Rectal smooth muscle tissue (tissue), 1 donor: ENCODE measurements around the gene PLEK.
"Not testable (repeated sequence)": the region's sequence is repeated elsewhere in the genome, so short reads cannot be mapped to it uniquely, and the experiment has no call there.

ENCODE experiments used
- H3K27ac ChIP-seq: one replicate; pipeline ENCODE4 v1.7.0; 2013; ENCODE audit warnings: low read depth, low read length, inconsistent platforms
- H3K27me3 ChIP-seq: one replicate; pipeline ENCODE4 v1.7.0; 2013; ENCODE audit warnings: low read length; ENCODE audit not compliant: control insufficient read depth, insufficient read depth
- H3K36me3 ChIP-seq: one replicate; pipeline ENCODE4 v1.7.0; 2013; ENCODE audit warnings: low read length; ENCODE audit not compliant: control insufficient read depth, insufficient read depth
- H3K4me1 ChIP-seq: one replicate; pipeline ENCODE4 v1.7.0; 2013; ENCODE audit warnings: low read length; ENCODE audit not compliant: control insufficient read depth, insufficient read depth
- H3K4me3 ChIP-seq: one replicate; pipeline ENCODE4 v1.7.0; 2013; ENCODE audit warnings: low read length
- H3K9ac ChIP-seq: one replicate; pipeline ENCODE4 v1.7.0; 2013; ENCODE audit warnings: low read length

PLEK gene

DNA sequence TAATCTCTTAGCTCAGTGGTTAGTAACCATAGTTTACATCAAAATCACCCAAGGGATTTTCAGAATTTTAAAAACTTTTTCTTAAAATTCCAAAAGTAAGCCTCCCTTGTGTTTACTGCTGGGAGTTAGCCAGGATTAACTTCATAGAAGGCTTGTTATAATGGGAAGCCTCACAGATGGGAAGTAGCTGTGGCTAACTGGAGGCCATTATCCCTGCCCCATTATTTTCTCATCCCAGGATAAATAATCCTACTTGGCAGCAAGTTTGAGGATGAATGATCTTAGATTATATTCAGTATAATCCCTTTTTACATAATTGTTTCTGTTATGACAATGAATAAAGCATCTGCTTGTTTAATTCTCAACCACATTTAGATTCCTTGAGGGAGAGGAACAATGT lies 25.5 kb downstream of the PLEK start:
- H3K27ac ChIP-seq, result no peak overlapping the region
- no peak overlapping the region for H3K4me3 ChIP-seq
- H3K9ac ChIP-seq, result no peak overlapping the region
- H3K36me3 ChIP-seq, result no peaks in the 10 kb centered on the region
- H3K4me1 ChIP-seq, result no peaks in the 10 kb centered on the region
- H3K27me3 ChIP-seq, result no peaks in the 10 kb centered on the region

- Histone ChIP-seq H3K27ac (no peak overlapping the region), H3K4me3 (no peak overlapping the region), H3K4me1 (no peaks in the 10 kb centered on the region), H3K9ac (no peak overlapping the region), H3K27me3 (no peaks in the 10 kb centered on the region), H3K36me3 (no peaks in the 10 kb centered on the region)
These were observed 26.0 kb downstream of the PLEK start for GRCh38 chr2:68391099-68391498.

DNA sequence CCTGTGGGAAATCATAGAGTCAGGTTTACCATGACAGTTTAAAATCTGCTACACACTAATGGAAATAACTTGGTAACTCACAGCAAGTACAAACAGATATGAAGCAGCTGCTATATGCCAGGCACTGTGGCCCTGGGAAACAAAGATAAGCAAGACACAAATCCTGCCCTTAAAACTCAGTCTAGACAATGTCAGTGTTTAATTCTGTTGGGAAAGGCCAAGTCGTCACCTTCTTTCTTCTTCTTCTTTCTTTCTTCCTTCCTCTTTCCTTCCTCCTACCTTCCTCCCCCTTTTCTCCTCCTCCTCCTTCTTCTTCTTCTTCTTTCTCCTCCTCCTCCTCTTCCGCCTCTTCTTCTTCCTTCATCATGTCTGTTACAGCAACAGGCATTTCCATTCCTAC lies 26.8 kb downstream of the PLEK start:
- Histone ChIP-seq H3K9ac (no peak overlapping the region), H3K27me3 (no peaks in the 10 kb centered on the region), H3K4me1 (no peaks in the 10 kb centered on the region), H3K27ac (no peak overlapping the region), H3K4me3 (no peak overlapping the region), H3K36me3 (no peaks in the 10 kb centered on the region)

DNA sequence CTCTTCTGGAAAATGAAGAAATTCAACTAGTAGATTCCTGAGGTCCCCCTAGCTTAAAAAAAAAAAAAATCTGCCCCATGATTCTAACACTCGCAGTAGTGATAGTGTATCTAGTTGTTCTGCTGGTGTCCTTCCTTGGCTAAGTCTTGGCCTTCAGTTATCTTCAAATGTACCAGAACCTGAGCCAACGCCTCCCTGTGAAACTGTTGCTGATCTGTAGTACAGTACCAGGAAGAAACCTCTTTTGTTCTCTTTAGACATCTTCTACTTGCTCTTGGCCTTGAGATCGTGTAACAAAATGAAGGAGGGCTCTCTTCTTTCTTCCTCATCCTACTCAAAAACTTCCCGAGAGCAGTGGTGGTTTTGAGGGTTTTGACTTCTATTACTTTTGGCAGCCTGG lies 31.0 kb downstream of the PLEK start:
- H3K27ac ChIP-seq, result no peak overlapping the region
- no peaks in the 10 kb centered on the region for H3K4me1 ChIP-seq
- no peak overlapping the region for H3K4me3 ChIP-seq
- H3K27me3 ChIP-seq, result no peaks in the 10 kb centered on the region
- H3K36me3 ChIP-seq, result no peaks in the 10 kb centered on the region
- H3K9ac ChIP-seq, result no peak overlapping the region

DNA sequence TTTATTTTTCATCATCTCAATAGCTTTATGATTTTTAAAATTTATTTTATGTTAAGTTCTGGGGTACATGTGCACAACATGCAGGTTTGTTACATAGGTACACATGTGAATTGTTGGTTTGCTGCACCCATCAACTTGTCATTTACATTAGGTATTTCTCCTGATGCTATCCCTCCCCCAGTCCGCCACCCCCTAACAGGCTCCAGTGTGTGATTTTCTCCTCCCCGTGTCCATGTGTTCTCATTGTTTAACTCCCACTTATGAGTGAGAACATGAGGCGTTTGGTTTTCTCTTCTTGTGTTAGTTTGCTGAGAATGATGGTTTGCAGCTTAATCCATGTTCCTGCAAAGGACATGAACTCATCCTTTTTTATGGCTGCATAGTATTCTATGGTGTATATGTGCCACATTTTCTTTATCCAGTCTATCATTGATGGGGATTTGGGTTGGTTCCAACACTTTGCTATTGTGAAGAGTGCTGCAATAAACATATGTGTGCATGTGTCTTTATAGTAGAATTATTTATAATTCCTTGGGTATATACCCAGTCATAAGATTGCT lies 32.7 kb downstream of the PLEK start:
- not testable (repeated sequence) for H3K27me3 ChIP-seq, H3K9ac ChIP-seq, H3K4me3 ChIP-seq, H3K36me3 ChIP-seq, H3K27ac ChIP-seq, H3K4me1 ChIP-seq

- H3K36me3 ChIP-seq, result no peaks in the 10 kb centered on the region
- H3K27me3 ChIP-seq, result no peaks in the 10 kb centered on the region
- H3K4me1 ChIP-seq, result no peaks in the 10 kb centered on the region
- H3K27ac ChIP-seq, result no peak overlapping the region
- H3K9ac ChIP-seq, result no peak overlapping the region
- no peak overlapping the region for H3K4me3 ChIP-seq
These were observed 38.1 kb downstream of the PLEK start for GRCh38 chr2:68403199-68403644.

GRCh38 chr2:68404164-68404563 lies 39.1 kb downstream of the PLEK start:
- no peak overlapping the region for H3K27ac ChIP-seq
- H3K36me3 ChIP-seq, result no peaks in the 10 kb centered on the region
- H3K4me1 ChIP-seq, result no peaks in the 10 kb centered on the region
- H3K27me3 ChIP-seq, result no peaks in the 10 kb centered on the region
- no peak overlapping the region for H3K4me3 ChIP-seq
- no peak overlapping the region for H3K9ac ChIP-seq

DNA sequence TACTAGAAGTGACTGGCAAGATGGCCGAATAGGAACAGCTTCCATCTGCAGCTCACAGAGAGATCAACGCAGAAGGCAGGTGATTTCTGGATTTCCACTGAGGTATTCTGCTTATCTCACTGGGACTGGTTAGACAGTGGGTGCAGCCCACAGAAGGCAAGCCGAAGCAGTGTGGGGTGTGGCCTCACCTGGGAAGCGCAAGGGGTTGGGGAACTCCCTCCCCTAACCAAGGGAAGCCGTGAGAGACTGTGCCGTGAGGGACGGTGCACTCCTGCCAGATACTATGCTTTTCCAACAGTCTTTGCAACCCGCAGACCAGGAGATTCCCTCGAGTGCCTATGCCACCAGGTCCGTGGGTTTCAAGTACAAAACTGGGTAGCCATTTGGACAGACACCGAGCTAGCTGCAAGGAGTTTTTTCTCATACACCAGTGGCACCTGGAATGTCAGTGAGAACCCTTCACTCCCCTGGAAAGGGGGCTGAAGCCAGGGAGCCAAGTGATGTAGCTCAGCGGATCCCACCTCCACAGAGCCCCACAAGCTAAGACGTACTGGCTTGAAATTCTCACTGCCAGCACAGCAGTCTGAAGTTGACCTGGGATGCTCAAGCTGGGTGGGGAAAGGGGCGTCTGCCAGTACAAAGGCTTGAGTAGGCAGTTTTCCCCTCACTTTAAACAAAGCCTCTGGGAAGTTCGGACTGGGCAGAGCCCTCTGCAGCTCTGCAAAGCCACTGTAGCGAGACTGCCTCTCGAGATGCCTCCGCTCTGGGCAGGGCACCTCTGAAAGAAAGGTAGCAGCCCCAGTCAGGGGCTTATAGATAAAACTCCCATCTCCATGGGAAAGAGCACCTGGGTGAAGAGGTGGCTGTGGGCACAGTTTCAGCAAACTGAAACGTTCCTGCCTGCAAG lies 40.1 kb downstream of the PLEK start:
- no peak overlapping the region for H3K9ac ChIP-seq
- H3K36me3 ChIP-seq, result no peaks in the 10 kb centered on the region
- H3K27ac ChIP-seq, result no peak overlapping the region
- no peaks in the 10 kb centered on the region for H3K27me3 ChIP-seq
- H3K4me3 ChIP-seq, result no peak overlapping the region
- no peaks in the 10 kb centered on the region for H3K4me1 ChIP-seq

DNA sequence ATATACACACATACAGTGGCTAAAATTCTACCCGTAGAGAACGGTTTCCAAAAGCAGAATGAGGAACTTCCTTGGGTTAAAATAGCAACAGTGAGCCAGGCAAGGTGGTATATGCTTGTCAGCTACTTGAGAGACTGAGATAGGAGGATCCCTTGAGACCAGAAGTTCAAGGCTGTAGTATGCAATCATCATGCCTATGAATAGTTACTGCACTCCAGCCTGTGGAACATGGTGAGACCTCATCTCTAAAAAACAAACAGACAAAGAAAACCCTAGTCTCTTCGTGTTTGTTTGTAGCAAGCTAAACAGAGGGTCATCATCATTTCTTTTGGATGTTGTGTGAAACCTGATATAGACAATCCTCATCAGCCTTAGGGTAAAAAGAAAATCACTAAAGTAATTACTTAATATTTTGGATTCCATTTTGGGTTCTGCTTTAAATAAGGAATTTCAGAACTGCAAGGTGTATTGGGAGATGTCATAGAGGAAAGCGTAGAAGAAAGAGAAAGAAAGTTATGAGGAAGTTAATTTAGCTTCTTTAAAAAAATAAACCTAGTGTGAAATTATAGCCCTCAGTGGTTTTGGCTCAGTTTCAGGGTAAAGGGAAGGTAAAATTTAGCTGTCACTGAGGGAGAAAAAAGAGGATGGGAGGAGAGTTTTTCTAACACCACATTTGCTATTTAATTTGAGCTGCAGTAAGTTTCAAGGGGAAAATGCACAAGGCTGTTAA lies 46.5 kb downstream of the PLEK start:
- no peak overlapping the region for H3K9ac ChIP-seq
- H3K27me3 ChIP-seq, result no peaks in the 10 kb centered on the region
- H3K4me3 ChIP-seq, result no peak overlapping the region
- H3K4me1 ChIP-seq, result no peaks in the 10 kb centered on the region
- H3K27ac ChIP-seq, result no peak overlapping the region
- H3K36me3 ChIP-seq, result no peaks in the 10 kb centered on the region

DNA sequence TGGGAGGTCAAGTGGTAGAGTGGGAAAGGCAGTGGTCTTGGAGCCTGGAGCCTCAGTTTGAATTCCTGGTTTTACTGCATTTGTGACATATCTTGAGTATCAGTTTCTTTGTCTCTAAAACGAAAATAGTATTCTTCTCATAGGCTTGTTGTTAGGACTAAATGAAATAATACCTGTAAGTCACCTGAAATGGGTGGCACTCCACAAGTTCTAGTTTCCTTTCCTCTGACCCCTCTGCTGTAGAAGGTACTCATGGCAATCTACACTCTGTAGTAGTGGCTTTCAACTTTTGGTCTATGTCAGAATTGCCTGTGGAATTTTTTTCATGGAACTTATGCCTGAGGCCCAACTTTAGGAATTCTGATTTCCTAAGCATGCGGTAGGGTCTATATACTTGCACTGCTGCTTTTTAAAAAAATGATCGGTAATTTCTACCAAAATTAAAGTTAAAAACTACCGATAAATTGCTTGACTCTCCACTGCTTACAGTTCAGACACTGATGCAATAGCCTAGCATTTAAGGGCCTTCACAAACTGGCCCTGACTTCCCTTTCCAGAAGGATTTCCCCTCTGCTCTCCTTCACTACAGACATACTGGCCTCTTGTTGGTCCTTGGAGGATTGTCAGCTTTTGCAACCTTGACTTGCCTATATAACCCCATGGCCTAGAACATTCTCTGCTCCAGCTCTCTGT lies 47.2 kb downstream of the PLEK start:
- Histone ChIP-seq H3K27me3 (no peaks in the 10 kb centered on the region), H3K9ac (no peak overlapping the region), H3K36me3 (no peaks in the 10 kb centered on the region), H3K27ac (no peak overlapping the region), H3K4me3 (no peak overlapping the region), H3K4me1 (no peaks in the 10 kb centered on the region)

DNA sequence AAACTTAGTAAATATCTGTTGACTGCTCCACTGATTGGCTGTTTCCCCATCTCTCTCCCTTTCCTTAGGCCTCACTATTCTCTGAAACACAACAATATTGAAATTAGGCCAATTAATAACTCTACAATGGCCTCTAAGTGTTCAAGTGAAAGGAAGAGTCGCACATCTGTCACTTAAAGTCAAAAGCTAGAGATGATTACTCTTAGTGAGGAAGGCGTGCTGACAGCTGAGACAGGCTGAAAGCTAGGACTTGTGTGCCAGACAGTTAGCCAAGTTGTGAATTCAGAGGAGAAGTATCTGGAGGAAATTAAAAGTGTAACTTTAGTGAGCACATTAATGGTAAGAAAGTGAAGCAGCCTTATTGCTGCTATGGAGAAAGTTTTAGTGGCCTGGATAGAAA lies 48.4 kb downstream of the PLEK start:
- H3K27ac ChIP-seq, result no peak overlapping the region
- H3K9ac ChIP-seq, result no peak overlapping the region
- no peak overlapping the region for H3K4me3 ChIP-seq
- no peaks in the 10 kb centered on the region for H3K4me1 ChIP-seq
- H3K27me3 ChIP-seq, result no peaks in the 10 kb centered on the region
- no peaks in the 10 kb centered on the region for H3K36me3 ChIP-seq

DNA sequence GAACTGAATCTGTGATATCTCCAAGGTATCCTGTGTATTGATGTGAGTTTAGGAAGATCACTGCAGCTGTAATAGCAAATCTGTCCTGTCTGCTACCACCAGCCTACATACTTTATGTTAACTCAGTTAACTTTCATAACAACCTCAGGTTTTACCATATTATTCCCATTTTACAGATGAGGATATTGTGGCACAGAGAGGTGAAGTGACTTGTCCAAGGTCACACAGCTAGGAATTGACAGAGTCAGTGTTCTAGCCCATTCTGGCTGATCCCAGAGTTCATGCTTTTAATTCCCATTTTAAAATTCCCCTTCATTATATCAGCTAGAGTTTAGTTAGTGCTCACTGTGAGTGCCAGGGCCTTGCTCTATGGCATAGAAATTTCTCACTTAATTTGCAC lies 49.4 kb downstream of the PLEK start:
- Histone ChIP-seq H3K27ac (no peak overlapping the region), H3K4me1 (no peaks in the 10 kb centered on the region)

More for the DNA sequence above, 49.4 kb downstream of the PLEK start:
- Histone ChIP-seq H3K9ac (no peak overlapping the region), H3K27me3 (no peaks in the 10 kb centered on the region), H3K4me3 (no peak overlapping the region), H3K36me3 (no peaks in the 10 kb centered on the region)
